ENCODE measurements around the gene THTPA. TPM values are rescaled to one million over a fixed set of nuclear protein-coding genes. Genes with fewer than 3 reads are reported as not detected.
A peak's percentile ranks its signal among the peaks of the same experiment; 100 is the strongest.

Gene THTPA
- total RNA-seq, 1 donor from 2014 or later, result 19.3 TPM

DNA sequence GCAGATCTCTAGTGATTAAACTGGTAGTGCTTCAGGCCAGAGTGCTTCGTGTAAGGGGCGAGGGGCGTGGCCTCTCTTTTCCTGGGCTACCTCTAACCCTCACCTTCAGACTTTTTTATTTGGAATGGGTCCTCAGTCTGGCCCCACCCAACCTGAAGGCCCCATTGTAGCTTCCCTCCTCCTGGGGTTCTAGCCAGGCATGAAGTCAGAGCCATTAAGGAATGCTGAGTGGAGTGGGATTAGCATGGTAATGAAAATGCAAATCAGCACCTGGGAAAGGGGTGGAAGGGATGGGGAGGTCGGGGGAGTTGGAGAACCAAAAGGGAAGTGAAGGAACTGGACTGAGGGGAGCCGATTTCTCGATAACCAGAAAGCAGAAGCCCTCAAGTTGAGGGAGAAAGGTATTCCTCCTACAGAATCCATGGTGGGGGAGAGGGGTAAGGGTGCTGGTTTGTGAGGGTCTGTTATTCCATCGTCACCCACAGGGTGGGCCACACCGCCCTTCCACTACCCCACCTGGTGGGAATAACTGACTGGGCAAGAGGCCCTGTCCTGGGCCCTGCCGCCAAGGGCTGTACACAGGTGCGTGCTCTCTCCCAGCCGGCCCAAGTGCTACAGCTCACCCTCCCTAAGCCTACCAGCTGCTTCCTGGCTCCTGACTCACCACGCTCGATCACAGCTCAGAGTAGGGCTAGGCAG lies 18.6 kb upstream of the THTPA start:
- TF ChIP-seq, protein P1, sequence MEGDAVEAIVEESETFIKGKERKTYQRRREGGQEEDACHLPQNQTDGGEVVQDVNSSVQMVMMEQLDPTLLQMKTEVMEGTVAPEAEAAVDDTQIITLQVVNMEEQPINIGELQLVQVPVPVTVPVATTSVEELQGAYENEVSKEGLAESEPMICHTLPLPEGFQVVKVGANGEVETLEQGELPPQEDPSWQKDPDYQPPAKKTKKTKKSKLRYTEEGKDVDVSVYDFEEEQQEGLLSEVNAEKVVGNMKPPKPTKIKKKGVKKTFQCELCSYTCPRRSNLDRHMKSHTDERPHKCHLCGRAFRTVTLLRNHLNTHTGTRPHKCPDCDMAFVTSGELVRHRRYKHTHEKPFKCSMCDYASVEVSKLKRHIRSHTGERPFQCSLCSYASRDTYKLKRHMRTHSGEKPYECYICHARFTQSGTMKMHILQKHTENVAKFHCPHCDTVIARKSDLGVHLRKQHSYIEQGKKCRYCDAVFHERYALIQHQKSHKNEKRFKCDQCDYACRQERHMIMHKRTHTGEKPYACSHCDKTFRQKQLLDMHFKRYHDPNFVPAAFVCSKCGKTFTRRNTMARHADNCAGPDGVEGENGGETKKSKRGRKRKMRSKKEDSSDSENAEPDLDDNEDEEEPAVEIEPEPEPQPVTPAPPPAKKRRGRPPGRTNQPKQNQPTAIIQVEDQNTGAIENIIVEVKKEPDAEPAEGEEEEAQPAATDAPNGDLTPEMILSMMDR (IDR thresholded peaks at IDR 0.05; ENCODE audit: partially characterized antibody, unreplicated experiment), result no peak
- Mint-ChIP-seq H3K27ac (ENCODE audit: unreplicated experiment) (peak overlapping the region; percentile 96), H3K9me3 (ENCODE audit: unreplicated experiment) (no peaks in the 10 kb centered on the region), H3K4me1 (ENCODE audit: low read depth, unreplicated experiment) (peaks cover 38% of the 10 kb centered on the region), H3K27me3 (ENCODE audit: unreplicated experiment) (peaks cover 6% of the 10 kb centered on the region), H3K4me3 (ENCODE audit: unreplicated experiment) (peak overlapping the region; percentile 45), H3K36me3 (ENCODE audit: unreplicated experiment) (no peaks in the 10 kb centered on the region)
- peak; percentile 39 for DNase-seq

DNA sequence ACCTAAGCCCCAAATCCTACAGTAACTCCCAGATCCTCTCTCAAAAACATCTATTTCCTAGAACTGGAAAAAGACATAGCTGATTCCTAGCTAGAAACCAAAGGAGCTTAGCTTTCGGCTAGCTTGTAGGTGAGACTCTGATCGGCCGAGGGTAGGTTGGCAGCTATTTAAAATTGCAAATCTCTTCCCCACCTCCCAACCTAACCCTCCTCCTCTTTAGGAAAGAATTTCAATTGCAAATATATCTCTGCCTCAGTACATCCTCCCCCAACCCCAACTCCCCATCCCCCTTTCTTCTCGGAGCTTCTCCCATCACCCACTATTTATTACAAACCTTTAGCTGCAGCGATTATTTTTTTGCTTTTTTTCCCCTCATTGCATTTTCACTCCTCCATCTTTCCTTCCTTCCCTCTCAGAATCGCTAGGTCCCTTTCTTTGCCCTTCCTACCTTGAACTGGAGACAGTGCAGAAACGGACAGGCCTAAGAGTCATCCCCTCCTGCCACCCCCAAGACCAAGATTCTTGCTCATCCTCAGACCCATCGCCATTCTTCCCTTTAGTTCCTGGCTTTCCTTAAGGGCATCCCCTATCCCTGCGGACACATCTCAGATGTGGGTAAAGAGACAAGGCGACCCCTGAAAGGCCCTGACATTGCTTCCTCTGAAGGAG lies 17.9 kb upstream of the THTPA start:
- H3K4me1 Mint-ChIP-seq (ENCODE audit: low read depth, unreplicated experiment), result peaks cover 40% of the 10 kb centered on the region
- DNase-seq, result no peak
- H3K9me3 Mint-ChIP-seq (ENCODE audit: unreplicated experiment), result no peaks in the 10 kb centered on the region
- peaks cover 6% of the 10 kb centered on the region for H3K27me3 Mint-ChIP-seq (ENCODE audit: unreplicated experiment)
- no peaks in the 10 kb centered on the region for H3K36me3 Mint-ChIP-seq (ENCODE audit: unreplicated experiment)
- peak overlapping the region; percentile 96 for H3K27ac Mint-ChIP-seq (ENCODE audit: unreplicated experiment)
- TF ChIP-seq, protein P1 (IDR thresholded peaks at IDR 0.05; ENCODE audit: partially characterized antibody, unreplicated experiment), result no peak
- peak overlapping the region; percentile 45 for H3K4me3 Mint-ChIP-seq (ENCODE audit: unreplicated experiment)

DNA sequence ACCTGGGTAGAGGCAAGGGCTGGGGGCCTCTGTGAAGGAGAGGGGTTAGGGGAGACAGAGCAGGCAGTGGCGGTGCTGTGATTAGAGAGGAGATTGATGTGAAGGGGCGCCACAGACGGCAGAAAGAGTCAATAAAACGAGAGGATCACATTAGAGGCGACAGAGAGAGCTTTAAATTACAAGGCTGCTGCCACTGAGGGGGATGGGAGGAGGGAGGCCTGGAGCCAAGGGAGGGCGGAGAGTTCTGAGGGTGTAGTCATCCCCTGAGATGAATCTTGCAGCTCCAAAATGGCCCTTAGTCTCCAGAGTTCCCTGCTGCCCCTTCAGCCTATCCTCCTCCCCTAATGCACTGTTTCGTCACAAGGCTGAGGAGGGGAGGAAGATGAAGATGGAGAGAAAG lies 17.3 kb upstream of the THTPA start:
- peaks cover 44% of the 10 kb centered on the region for H3K4me1 Mint-ChIP-seq (ENCODE audit: low read depth, unreplicated experiment)
- peak; percentile 63 for DNase-seq
- peak overlapping the region; percentile 45 for H3K4me3 Mint-ChIP-seq (ENCODE audit: unreplicated experiment)
- TF ChIP-seq, protein P1 (IDR thresholded peaks at IDR 0.05; ENCODE audit: partially characterized antibody, unreplicated experiment), result no peak
- peaks cover 6% of the 10 kb centered on the region for H3K27me3 Mint-ChIP-seq (ENCODE audit: unreplicated experiment)
- H3K27ac Mint-ChIP-seq (ENCODE audit: unreplicated experiment), result peak overlapping the region; percentile 96
- H3K9me3 Mint-ChIP-seq (ENCODE audit: unreplicated experiment), result no peaks in the 10 kb centered on the region
- H3K36me3 Mint-ChIP-seq (ENCODE audit: unreplicated experiment), result no peaks in the 10 kb centered on the region

DNA sequence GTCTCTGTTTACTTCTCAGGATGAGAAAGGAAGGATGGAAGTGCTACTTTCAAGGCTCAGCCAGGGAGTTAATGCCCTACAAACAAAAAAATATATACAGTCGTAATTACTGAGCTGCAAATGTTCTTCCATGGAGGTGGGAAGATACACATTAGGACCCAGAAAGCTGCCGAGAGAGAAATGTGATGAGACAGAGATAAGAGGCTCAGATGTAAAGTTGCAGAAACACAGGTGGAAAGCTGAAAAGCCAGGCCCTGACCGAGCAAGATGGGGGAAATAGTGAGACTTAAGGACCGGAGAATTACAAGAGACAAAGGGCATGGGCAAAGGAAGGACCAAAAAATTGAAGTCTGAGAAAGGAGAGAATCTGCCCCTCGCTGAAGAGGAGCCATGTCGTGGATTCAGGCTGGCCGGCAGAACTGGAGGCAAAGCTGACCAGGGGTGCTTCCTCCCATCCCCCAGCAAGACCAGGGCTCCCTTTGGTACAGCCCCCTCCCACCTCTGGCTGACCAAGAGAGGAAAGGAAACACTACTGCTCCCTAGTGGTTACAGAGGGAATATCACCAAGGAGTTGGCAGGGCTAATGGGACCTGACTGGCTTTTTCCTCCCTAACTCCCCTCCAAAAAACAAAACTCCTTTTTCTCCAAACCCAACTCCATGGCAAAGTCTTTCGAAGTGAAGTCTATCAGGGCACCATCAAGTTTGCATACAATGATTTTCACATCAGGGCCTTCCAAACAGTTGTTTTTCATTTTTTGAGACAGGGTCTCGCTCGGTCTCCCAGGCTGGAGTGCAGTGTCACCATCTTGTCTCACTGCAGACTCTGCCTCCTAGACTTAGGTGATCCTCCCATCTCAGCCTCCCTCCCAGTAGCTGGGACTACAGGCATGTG lies 16.6 kb upstream of the THTPA start:
- peak; percentile 70 for DNase-seq
- Mint-ChIP-seq H3K9me3 (ENCODE audit: unreplicated experiment) (no peaks in the 10 kb centered on the region), H3K36me3 (ENCODE audit: unreplicated experiment) (no peaks in the 10 kb centered on the region), H3K4me1 (ENCODE audit: low read depth, unreplicated experiment) (peaks cover 44% of the 10 kb centered on the region), H3K27ac (ENCODE audit: unreplicated experiment) (peak overlapping the region; percentile 96), H3K4me3 (ENCODE audit: unreplicated experiment) (peak overlapping the region; percentile 45), H3K27me3 (ENCODE audit: unreplicated experiment) (peaks cover 6% of the 10 kb centered on the region)
- TF ChIP-seq, protein P1 (IDR thresholded peaks at IDR 0.05; ENCODE audit: partially characterized antibody, unreplicated experiment), result peak; percentile 89

Measured in glutamatergic neuron (in vitro differentiated cells).